ENCODE data around the gene DAW1. TPM values are rescaled to one million over a fixed set of nuclear protein-coding genes. Genes with fewer than 3 reads are reported as not detected.

Gene DAW1
- total and polyA plus RNA-seq, 2 of the 4 experiments (the other 2 are of a cell fraction), result 0.86 to 1.4 TPM

- in situ Hi-C loops (cut with MboI; ENCODE audit: low sequenced_read_pairs), result loop anchor here (25.0 kb wide), 1 partner anchor 1673 kb away; no protein-coding TSS in a partner anchor
- no peak overlapping the region for H3K4me3 ChIP-seq (ENCODE audit: insufficient read depth, low read depth, low read length)
- no peak overlapping the region for H2BK120ac ChIP-seq (ENCODE audit: low read depth, low read length)
- H3K27ac ChIP-seq (ENCODE audit: insufficient read depth, low read length), result no peak overlapping the region
- no peak overlapping the region for H2BK5ac ChIP-seq (ENCODE audit: low read depth, low read length, poor library complexity, severe bottlenecking)
- no peak overlapping the region for H3K9ac ChIP-seq (ENCODE audit: low read depth, low read length)
- H2AK9ac ChIP-seq (replicated peaks; ENCODE audit: low read depth, low read length, poor library complexity), result no peak overlapping the region
- H3K56ac ChIP-seq (ENCODE audit: extremely low read depth, insufficient read depth, low read length), result no peak overlapping the region
- no peaks in the 10 kb centered on the region for H3K9me3 ChIP-seq (ENCODE audit: control insufficient read depth, insufficient read depth, low read length)
- H2AK5ac ChIP-seq (ENCODE audit: low read depth, low read length), result no peak overlapping the region
- no peaks in the 10 kb centered on the region for H3K36me3 ChIP-seq (ENCODE audit: control insufficient read depth, insufficient read depth, low read length)
- H3K9me1 ChIP-seq (ENCODE audit: insufficient read depth, low read length), result no peaks in the 10 kb centered on the region
- no peaks in the 10 kb centered on the region for H3K4me1 ChIP-seq (ENCODE audit: control insufficient read depth, insufficient read depth, low read length)
- dilution Hi-C loops (cut with HindIII; ENCODE audit: low sequenced_read_pairs, unreplicated experiment), result no loop called here
- ChIA-PET POLR2A (ENCODE audit: unreplicated experiment) (no interaction called here), CTCF (no interaction called here)
- 0% methylated on average over 1 of the region's 2 CpGs; no CpG with 5 or more reads in 1 of the 2 experiments for WGBS, 2 experiments (ENCODE audit: extremely low coverage in 2 of 2, insufficient read length in 1 of 2)
- H2AFZ ChIP-seq (replicated peaks; ENCODE audit: low read length, poor library complexity), result no peak overlapping the region
- H4K91ac ChIP-seq (ENCODE audit: insufficient read depth, low read depth, low read length), result no peak overlapping the region
- H3K4ac ChIP-seq (ENCODE audit: low read depth, low read length), result no peak overlapping the region
- H4K8ac ChIP-seq (ENCODE audit: low read depth in 2 of 2, low read length in 2 of 2), result no peak overlapping the region
- no TSS peak for BruUV-seq (replicated peaks)
- H3K79me1 ChIP-seq (ENCODE audit: low read depth in 1 of 2, low read length in 2 of 2), result no peaks in the 10 kb centered on the region
- ATAC-seq (ENCODE audit: low read depth) (no peak), DNase-seq (no peak)
- H3K27me3 ChIP-seq (ENCODE audit: control insufficient read depth, insufficient read depth, low read length), result no peaks in the 10 kb centered on the region
- no peak overlapping the region for H3K23ac ChIP-seq (ENCODE audit: low read depth, low read length)
- no peak overlapping the region for H3K18ac ChIP-seq (ENCODE audit: low read depth, low read length)
- no peak for TF ChIP-seq MAZ (IDR thresholded peaks at IDR 0.05; ENCODE audit: borderline replicate concordance, low read depth, low read length)
- TF ChIP-seq CHD1 (IDR thresholded peaks at IDR 0.05; ENCODE audit: low read depth, low read length), result no peak
- TF ChIP-seq MXI1 (IDR thresholded peaks at IDR 0.05; ENCODE audit: borderline replicate concordance, low read depth, low read length), result no peak
- TF ChIP-seq CEBPB (IDR thresholded peaks at IDR 0.05; ENCODE audit: low read depth, low read length), result no peak
- no peak for TF ChIP-seq POLR2A (IDR thresholded peaks at IDR 0.05; ENCODE audit: low read depth, low read length)
- TF ChIP-seq SMC3 (IDR thresholded peaks at IDR 0.05; ENCODE audit: low read depth, low read length), result no peak
- TF ChIP-seq BHLHE40 (IDR thresholded peaks at IDR 0.05; ENCODE audit: low read depth, low read length), result no peak
- TF ChIP-seq MAFK (IDR thresholded peaks at IDR 0.05; ENCODE audit: low read depth, low read length), result no peak
- TF ChIP-seq, protein P1, sequence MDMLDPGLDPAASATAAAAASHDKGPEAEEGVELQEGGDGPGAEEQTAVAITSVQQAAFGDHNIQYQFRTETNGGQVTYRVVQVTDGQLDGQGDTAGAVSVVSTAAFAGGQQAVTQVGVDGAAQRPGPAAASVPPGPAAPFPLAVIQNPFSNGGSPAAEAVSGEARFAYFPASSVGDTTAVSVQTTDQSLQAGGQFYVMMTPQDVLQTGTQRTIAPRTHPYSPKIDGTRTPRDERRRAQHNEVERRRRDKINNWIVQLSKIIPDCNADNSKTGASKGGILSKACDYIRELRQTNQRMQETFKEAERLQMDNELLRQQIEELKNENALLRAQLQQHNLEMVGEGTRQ (IDR thresholded peaks at IDR 0.05; ENCODE audit: low read depth, low read length), result no peak
- TF ChIP-seq, protein P2, sequence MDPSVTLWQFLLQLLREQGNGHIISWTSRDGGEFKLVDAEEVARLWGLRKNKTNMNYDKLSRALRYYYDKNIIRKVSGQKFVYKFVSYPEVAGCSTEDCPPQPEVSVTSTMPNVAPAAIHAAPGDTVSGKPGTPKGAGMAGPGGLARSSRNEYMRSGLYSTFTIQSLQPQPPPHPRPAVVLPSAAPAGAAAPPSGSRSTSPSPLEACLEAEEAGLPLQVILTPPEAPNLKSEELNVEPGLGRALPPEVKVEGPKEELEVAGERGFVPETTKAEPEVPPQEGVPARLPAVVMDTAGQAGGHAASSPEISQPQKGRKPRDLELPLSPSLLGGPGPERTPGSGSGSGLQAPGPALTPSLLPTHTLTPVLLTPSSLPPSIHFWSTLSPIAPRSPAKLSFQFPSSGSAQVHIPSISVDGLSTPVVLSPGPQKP (IDR thresholded peaks at IDR 0.05; ENCODE audit: borderline replicate concordance, low read depth, low read length), result no peak
- no peak for TF ChIP-seq RAD21 (IDR thresholded peaks at IDR 0.05; ENCODE audit: low read length)
- no peak for TF ChIP-seq NFE2L2 (IDR thresholded peaks at IDR 0.05; ENCODE audit: low read depth, low read length)
- TF ChIP-seq RFX5 (IDR thresholded peaks at IDR 0.05; ENCODE audit: low read depth, low read length), result no peak
- TF ChIP-seq, protein P3, sequence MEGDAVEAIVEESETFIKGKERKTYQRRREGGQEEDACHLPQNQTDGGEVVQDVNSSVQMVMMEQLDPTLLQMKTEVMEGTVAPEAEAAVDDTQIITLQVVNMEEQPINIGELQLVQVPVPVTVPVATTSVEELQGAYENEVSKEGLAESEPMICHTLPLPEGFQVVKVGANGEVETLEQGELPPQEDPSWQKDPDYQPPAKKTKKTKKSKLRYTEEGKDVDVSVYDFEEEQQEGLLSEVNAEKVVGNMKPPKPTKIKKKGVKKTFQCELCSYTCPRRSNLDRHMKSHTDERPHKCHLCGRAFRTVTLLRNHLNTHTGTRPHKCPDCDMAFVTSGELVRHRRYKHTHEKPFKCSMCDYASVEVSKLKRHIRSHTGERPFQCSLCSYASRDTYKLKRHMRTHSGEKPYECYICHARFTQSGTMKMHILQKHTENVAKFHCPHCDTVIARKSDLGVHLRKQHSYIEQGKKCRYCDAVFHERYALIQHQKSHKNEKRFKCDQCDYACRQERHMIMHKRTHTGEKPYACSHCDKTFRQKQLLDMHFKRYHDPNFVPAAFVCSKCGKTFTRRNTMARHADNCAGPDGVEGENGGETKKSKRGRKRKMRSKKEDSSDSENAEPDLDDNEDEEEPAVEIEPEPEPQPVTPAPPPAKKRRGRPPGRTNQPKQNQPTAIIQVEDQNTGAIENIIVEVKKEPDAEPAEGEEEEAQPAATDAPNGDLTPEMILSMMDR (conservative IDR thresholded peaks at IDR 0.05; ENCODE audit: low read depth, low read length), result no peak
- TF ChIP-seq FOS (IDR thresholded peaks at IDR 0.05; ENCODE audit: low read depth, low read length), result no peak
- no peak for TF ChIP-seq RCOR1 (IDR thresholded peaks at IDR 0.05; ENCODE audit: insufficient replicate concordance, low read length)
- no peak overlapping the region for H2BK20ac ChIP-seq (ENCODE audit: low read depth, low read length)
- no peaks in the 10 kb centered on the region for H4K20me1 ChIP-seq (ENCODE audit: insufficient read depth, low read length)
- intact Hi-C loops (cut with micrococcal nuclease), result no loop called here
- no peak overlapping the region for H3K4me2 ChIP-seq (ENCODE audit: low read depth, low read length)
- H4K5ac ChIP-seq (ENCODE audit: low read depth, low read length), result no peak overlapping the region
- H3K14ac ChIP-seq (replicated peaks; ENCODE audit: low read depth, low read length), result no peak overlapping the region
- H2BK15ac ChIP-seq (ENCODE audit: low read depth, low read length), result no peak overlapping the region
Measured at GRCh38 chr2:227914362-227914761, 42.9 kb downstream of the DAW1 start.

Measured in IMR-90 (cell line).